GM23248 (cell line): Measurements from ENCODE around the gene ATXN3. TPM values are rescaled to one million over a fixed set of nuclear protein-coding genes. Genes with fewer than 3 reads are reported as not detected.

Source experiments
- DNase-seq: peaks from one replicate; pipeline ENCODE4 v3.0.0-alpha.2; 2015
- H2AFZ ChIP-seq: fragments of 200-600 bp; sonication (generic); 2 replicates; pipeline ENCODE4 v1.6.1; 2016; ENCODE audit warnings: antibody characterized with exemption
- H3F3A ChIP-seq: fragments of 200-600 bp; sonication (generic); 2 replicates; pipeline ENCODE4 v1.6.1; 2016; ENCODE audit warnings: mild to moderate bottlenecking, antibody characterized with exemption, mixed run types; ENCODE audit not compliant: insufficient read depth
- H3K27ac ChIP-seq: fragments of 200-600 bp; sonication (generic); 2 replicates; pipeline ENCODE4 v1.5.1; 2016; ENCODE audit warnings: mild to moderate bottlenecking
- H3K27me3 ChIP-seq: fragments of 200-600 bp; sonication (generic); replicated peaks from 2 replicates; pipeline ENCODE4 v1.6.1; 2016; ENCODE audit warnings: mild to moderate bottlenecking; ENCODE audit not compliant: insufficient read depth
- H3K36me3 ChIP-seq: fragments of 200-600 bp; sonication (generic); 2 replicates; pipeline ENCODE4 v1.6.1; 2016; ENCODE audit warnings: low read depth, mild to moderate bottlenecking
- H3K4me1 ChIP-seq: fragments of 200-600 bp; sonication (generic); 2 replicates; pipeline ENCODE4 v1.6.1; 2016; ENCODE audit warnings: mild to moderate bottlenecking; ENCODE audit not compliant: insufficient read depth
- H3K4me2 ChIP-seq: fragments of 200-600 bp; sonication (generic); one replicate; pipeline ENCODE4 v1.6.1; 2016; ENCODE audit warnings: mild to moderate bottlenecking; ENCODE audit not compliant: unreplicated experiment
- H3K4me3 ChIP-seq: fragments of 200-600 bp; sonication (generic); 2 replicates; pipeline ENCODE4 v1.5.1; 2016; ENCODE audit warnings: mild to moderate bottlenecking
- H3K79me2 ChIP-seq: fragments of 200-600 bp; sonication (generic); 2 replicates; pipeline ENCODE4 v1.6.1; 2016; ENCODE audit warnings: mild to moderate bottlenecking; ENCODE audit not compliant: insufficient read depth
- H3K9ac ChIP-seq: fragments of 200-600 bp; sonication (generic); 2 replicates; pipeline ENCODE4 v1.6.1; 2016; ENCODE audit warnings: mild to moderate bottlenecking
- H3K9me2 ChIP-seq: fragments of 200-600 bp; sonication (generic); 2 replicates; pipeline ENCODE4 v1.6.1; 2016; ENCODE audit warnings: mixed run types, mild to moderate bottlenecking, moderate library complexity; ENCODE audit not compliant: insufficient read depth
- H3K9me3 ChIP-seq: fragments of 200-600 bp; sonication (generic); one replicate; pipeline ENCODE4 v1.6.1; 2017; ENCODE audit warnings: low read depth
- H4K20me1 ChIP-seq: fragments of 200-600 bp; sonication (generic); 2 replicates; pipeline ENCODE4 v1.6.0; 2016; ENCODE audit not compliant: insufficient read depth
- EZH2 ChIP-seq: fragments of 200-600 bp; sonication (generic); IDR thresholded peaks from 2 replicates; pipeline ENCODE4 v1.6.1; 2018; ENCODE audit warnings: antibody characterized with exemption, mild to moderate bottlenecking; ENCODE audit not compliant: insufficient read depth, poor library complexity, severe bottlenecking
- EZH2phosphoT487 ChIP-seq: fragments of 200-600 bp; sonication (generic); IDR thresholded peaks from 2 replicates; pipeline ENCODE4 v1.6.1; 2018; ENCODE audit warnings: antibody characterized with exemption, moderate library complexity, mild to moderate bottlenecking, low read depth; ENCODE audit not compliant: insufficient read depth
- WGBS, 2 experiments: methylation state at CpG; one replicate each; pipeline ENCODE4 v1.1.6; 2015 to 2017; ENCODE audit warnings: low lambda C conversion rate in 2 of 2, low coverage in 1 of 2; ENCODE audit errors: missing lambda C conversion rate in 2 of 2; 5-methylcytosine and 5-hydroxymethylcytosine counted together
- in situ Hi-C: fragments of 300-500 bp; cut with MboI; formaldehyde crosslinking; loops from 2 replicates; pipeline ENCODE4 v1.15.0; 2020
- polyA plus RNA-seq: library from polyadenylated mRNA; unstranded; fragments of >200 nt; fragmentation: Nextera tagmentation; extraction: Ambion mirVana; gene quantifications from 2 replicates; pipeline ENCODE4 v1.2.1, GENCODE V29; 2016
- total RNA-seq: library from RNA; depleted of rRNA; stranded (reverse); fragments of >200 nt; shearing (Covaris generic); gene quantifications from 2 replicates; pipeline ENCODE4 v1.2.3, GENCODE V29; 2014; rRNA removed

ATXN3 gene
- total and polyA plus RNA-seq, 2 experiments from 2014 or later = 25.9 to 35.7 TPM

GRCh38 chr14:92010644-92011043 is 95.7 kb downstream of the ATXN3 start:
- Histone ChIP-seq H2AFZ (no peak overlapping the region), H3K27ac (no peak overlapping the region), H3K9ac (no peak overlapping the region), H3K4me3 (no peak overlapping the region), H3K79me2 (peaks cover 22% of the 10 kb centered on the region), H3K36me3 (peaks cover 52% of the 10 kb centered on the region), H3K27me3 (no peaks in the 10 kb centered on the region), H4K20me1 (no peaks in the 10 kb centered on the region), H3K4me2 (no peak overlapping the region), H3K9me2 (no peaks in the 10 kb centered on the region), H3K9me3 (no peaks in the 10 kb centered on the region), H3F3A (no peaks in the 10 kb centered on the region), H3K4me1 (no peaks in the 10 kb centered on the region)
- no peak for DNase-seq
- no peak for TF ChIP-seq EZH2
- TF ChIP-seq EZH2phosphoT487 = no peak
- 96 to 98% methylated on average over 3 of the region's 3 CpGs for whole genome bisulfite sequencing, 2 experiments
- in situ Hi-C loops = no loop called here

- H4K20me1 ChIP-seq = no peaks in the 10 kb centered on the region
- no peak overlapping the region for H3K4me2 ChIP-seq
- DNase-seq = no peak
- in situ Hi-C loops = no loop called here
- H3F3A ChIP-seq = peaks cover 6% of the 10 kb centered on the region; the same call in 1 of the 2 replicates
- no peak overlapping the region for H2AFZ ChIP-seq
- no peaks in the 10 kb centered on the region for H3K27me3 ChIP-seq
- H3K4me3 ChIP-seq = no peak overlapping the region
- WGBS, 2 experiments = 34 to 60% methylated on average over 1 of the region's 1 CpG
- no peaks in the 10 kb centered on the region for H3K9me2 ChIP-seq
- no peaks in the 10 kb centered on the region for H3K9me3 ChIP-seq
- H3K9ac ChIP-seq = no peak overlapping the region
- no peak for TF ChIP-seq EZH2
- TF ChIP-seq EZH2phosphoT487 = no peak
- H3K79me2 ChIP-seq = peaks cover 22% of the 10 kb centered on the region
- H3K36me3 ChIP-seq = peaks cover 55% of the 10 kb centered on the region
- H3K27ac ChIP-seq = no peak overlapping the region
- no peaks in the 10 kb centered on the region for H3K4me1 ChIP-seq
Observed at GRCh38 chr14:92009604-92010003, 96.8 kb downstream of the ATXN3 start.

Other genes starting within 250 kb of the ATXN3 start
- under 0.01 and 0.65 TPM in 2 replicates for gene TC2N, start 239.0 kb downstream of the ATXN3 start, total RNA-seq
- gene TC2N, start 239.0 kb downstream of the ATXN3 start, polyA plus RNA-seq = 0.34 and 0.77 TPM in 2 replicates
- gene FBLN5, start 158.9 kb downstream of the ATXN3 start, total RNA-seq = 234 TPM in 2 replicates
- gene FBLN5, start 158.9 kb downstream of the ATXN3 start, polyA plus RNA-seq = 756 and 767 TPM in 2 replicates
- 24.1 and 27.4 TPM in 2 replicates for gene TRIP11, start 66.5 kb downstream of the ATXN3 start, total RNA-seq
- gene TRIP11, start 66.5 kb downstream of the ATXN3 start, polyA plus RNA-seq = 65.4 and 69.5 TPM in 2 replicates
- 136 and 144 TPM in 2 replicates for gene NDUFB1, start 15.1 kb upstream of the ATXN3 start, total RNA-seq
- 321 and 336 TPM in 2 replicates for gene NDUFB1, start 15.1 kb upstream of the ATXN3 start, polyA plus RNA-seq
- 38.7 and 53.6 TPM in 2 replicates for gene CPSF2, start 15.4 kb upstream of the ATXN3 start, total RNA-seq
- 41.0 and 42.6 TPM in 2 replicates for gene CPSF2, start 15.4 kb upstream of the ATXN3 start, polyA plus RNA-seq
- not detected in 2 replicates for gene SLC24A4, start 216.6 kb upstream of the ATXN3 start, total RNA-seq
- gene SLC24A4, start 216.6 kb upstream of the ATXN3 start, polyA plus RNA-seq = not detected in 2 replicates